PC-9 (cell line): ENCODE measurements around the gene SEC61B. TPM values are rescaled to one million over a fixed set of nuclear protein-coding genes. Genes with fewer than 3 reads are reported as not detected.
A peak's percentile ranks its signal among the peaks of the same experiment; 100 is the strongest.

Source experiments
- BruUV-seq: library from RNA; stranded (reverse); fragments of 400-500 nt; replicated peaks from 2 replicates; lab custom pipeline; 2021; lab: Mats Ljungman, UMichigan
- CTCF ChIA-PET: fragments of 300-600 bp; sonication (Branson Sonifier 250); formaldehyde crosslinking; loops from one replicate; lab custom pipeline; 2022; ENCODE audit warnings: antibody characterized with exemption; lab: Charles Lee
- POLR2A ChIA-PET: fragments of 300-600 bp; sonication (Branson Sonifier 250); formaldehyde crosslinking; loops from one replicate; lab custom pipeline; 2022; ENCODE audit warnings: antibody characterized with exemption; ENCODE audit not compliant: unreplicated experiment; lab: Charles Lee
- DNase-seq, 2 experiments: peaks; one replicate each; pipeline versions ENCODE4 v3.0.0 to v3.0.0-alpha.2; 2015 to 2022; ENCODE audit warnings: mixed read lengths in 1 of 2
- H2AFZ ChIP-seq: fragments of 200-600 bp; sonication (generic); 2 replicates; pipeline ENCODE4 v1.8.1; 2017; ENCODE audit warnings: antibody characterized with exemption
- H3F3A ChIP-seq: fragments of 200-600 bp; sonication (generic); 2 replicates; pipeline ENCODE4 v1.8.1; 2017; ENCODE audit warnings: antibody characterized with exemption, mild to moderate bottlenecking, low read depth; ENCODE audit not compliant: insufficient read depth
- H3K27ac ChIP-seq: fragments of 200-600 bp; sonication (generic); 2 replicates; pipeline ENCODE4 v1.6.1; 2016; ENCODE audit warnings: mixed run types
- H3K27me3 ChIP-seq: fragments of 200-600 bp; sonication (generic); 2 replicates; pipeline ENCODE4 v1.6.1; 2016; ENCODE audit warnings: low read depth, mixed run types; ENCODE audit not compliant: insufficient read depth
- H3K36me3 ChIP-seq: fragments of 200-600 bp; sonication (generic); 2 replicates; pipeline ENCODE4 v1.6.1; 2016; ENCODE audit warnings: low read depth, mixed run types
- H3K4me1 ChIP-seq: fragments of 200-600 bp; sonication (generic); replicated peaks from 2 replicates; pipeline ENCODE4 v1.6.1; 2016; ENCODE audit warnings: mixed run types; ENCODE audit not compliant: insufficient read depth
- H3K4me2 ChIP-seq: fragments of 200-600 bp; sonication (generic); 2 replicates; pipeline ENCODE4 v1.6.1; 2017; ENCODE audit warnings: mixed run types
- H3K4me3 ChIP-seq: fragments of 200-600 bp; sonication (generic); 2 replicates; pipeline ENCODE4 v1.6.1; 2016; ENCODE audit warnings: mixed run types
- H3K79me2 ChIP-seq: fragments of 200-600 bp; sonication (generic); 2 replicates; pipeline ENCODE4 v1.6.1; 2017; ENCODE audit warnings: low read depth, mixed run types
- H3K9me2 ChIP-seq: fragments of 200-600 bp; sonication (generic); 2 replicates; pipeline ENCODE4 v1.8.1; 2017; ENCODE audit warnings: mild to moderate bottlenecking; ENCODE audit not compliant: insufficient read depth
- H3K9me3 ChIP-seq: fragments of 200-600 bp; sonication (generic); 2 replicates; pipeline ENCODE4 v1.8.1; 2016; ENCODE audit warnings: low read depth; ENCODE audit not compliant: insufficient read depth
- H4K20me1 ChIP-seq: fragments of 200-600 bp; sonication (generic); 2 replicates; pipeline ENCODE4 v1.8.1; 2017; ENCODE audit not compliant: insufficient read depth
- EZH2 ChIP-seq: fragments of 200-600 bp; sonication (generic); IDR thresholded peaks from 2 replicates; pipeline ENCODE4 v1.8.0; 2017; ENCODE audit warnings: antibody characterized with exemption, low read depth
- intact Hi-C: fragments of 100-400 bp; cut with micrococcal nuclease; formaldehyde crosslinking; loops from one replicate; pipeline ENCODE4 v1.10.0; 2022; ENCODE audit not compliant: unreplicated experiment
- total RNA-seq: library from RNA; stranded (reverse); gene quantifications from 2 replicates; pipeline ENCODE4 v1.2.3, GENCODE V29; 2021
- TF ChIP-seq, protein P1 (sequence below): fragments of 200-600 bp; sonication (generic); conservative IDR thresholded peaks from 2 replicates; pipeline ENCODE4 v1.6.1; 2017; ENCODE audit warnings: mixed run types, antibody characterized with exemption, mild to moderate bottlenecking, moderate library complexity

SEC61B gene
- total RNA-seq, 1 experiment from 2014 or later, result 163 TPM

DNA sequence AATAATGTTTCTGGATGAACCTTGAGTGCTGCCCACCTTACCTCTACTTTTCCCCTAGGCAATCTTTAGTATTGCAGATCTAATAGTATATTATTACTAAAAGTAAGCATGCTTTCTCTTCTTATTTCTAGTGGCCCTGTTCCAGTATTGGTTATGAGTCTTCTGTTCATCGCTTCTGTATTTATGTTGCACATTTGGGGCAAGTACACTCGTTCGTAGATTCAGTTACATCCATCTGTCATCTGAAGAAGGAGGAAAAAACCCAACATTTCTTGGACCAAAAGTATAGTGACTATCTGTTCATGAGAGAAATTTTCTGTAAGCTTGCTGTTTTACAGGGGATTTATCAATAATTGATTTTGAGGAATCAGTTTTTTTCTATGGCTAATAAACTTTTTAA, 8.1 kb downstream of the SEC61B start:
- no peak for DNase-seq
- H3K79me2 ChIP-seq, result peaks cover 10% of the 10 kb centered on the region
- H3F3A ChIP-seq, result no peaks in the 10 kb centered on the region
- CTCF ChIA-PET, result no interaction called here
- TF ChIP-seq EZH2, result no peak
- TF ChIP-seq, protein P1, sequence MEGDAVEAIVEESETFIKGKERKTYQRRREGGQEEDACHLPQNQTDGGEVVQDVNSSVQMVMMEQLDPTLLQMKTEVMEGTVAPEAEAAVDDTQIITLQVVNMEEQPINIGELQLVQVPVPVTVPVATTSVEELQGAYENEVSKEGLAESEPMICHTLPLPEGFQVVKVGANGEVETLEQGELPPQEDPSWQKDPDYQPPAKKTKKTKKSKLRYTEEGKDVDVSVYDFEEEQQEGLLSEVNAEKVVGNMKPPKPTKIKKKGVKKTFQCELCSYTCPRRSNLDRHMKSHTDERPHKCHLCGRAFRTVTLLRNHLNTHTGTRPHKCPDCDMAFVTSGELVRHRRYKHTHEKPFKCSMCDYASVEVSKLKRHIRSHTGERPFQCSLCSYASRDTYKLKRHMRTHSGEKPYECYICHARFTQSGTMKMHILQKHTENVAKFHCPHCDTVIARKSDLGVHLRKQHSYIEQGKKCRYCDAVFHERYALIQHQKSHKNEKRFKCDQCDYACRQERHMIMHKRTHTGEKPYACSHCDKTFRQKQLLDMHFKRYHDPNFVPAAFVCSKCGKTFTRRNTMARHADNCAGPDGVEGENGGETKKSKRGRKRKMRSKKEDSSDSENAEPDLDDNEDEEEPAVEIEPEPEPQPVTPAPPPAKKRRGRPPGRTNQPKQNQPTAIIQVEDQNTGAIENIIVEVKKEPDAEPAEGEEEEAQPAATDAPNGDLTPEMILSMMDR, result no peak
- H3K9me3 ChIP-seq, result no peaks in the 10 kb centered on the region
- H3K4me1 ChIP-seq, result no peaks in the 10 kb centered on the region
- H3K27ac ChIP-seq, result no peak overlapping the region
- H3K9me2 ChIP-seq, result no peaks in the 10 kb centered on the region
- no TSS peak for BruUV-seq
- intact Hi-C loops, result no loop called here
- peaks cover 40% of the 10 kb centered on the region for H3K36me3 ChIP-seq
- H3K4me3 ChIP-seq, result no peak overlapping the region
- H3K27me3 ChIP-seq, result no peaks in the 10 kb centered on the region
- peaks cover 34% of the 10 kb centered on the region for H4K20me1 ChIP-seq
- POLR2A ChIA-PET, result no interaction called here
- no peak overlapping the region for H3K4me2 ChIP-seq
- H2AFZ ChIP-seq, result no peak overlapping the region

DNA sequence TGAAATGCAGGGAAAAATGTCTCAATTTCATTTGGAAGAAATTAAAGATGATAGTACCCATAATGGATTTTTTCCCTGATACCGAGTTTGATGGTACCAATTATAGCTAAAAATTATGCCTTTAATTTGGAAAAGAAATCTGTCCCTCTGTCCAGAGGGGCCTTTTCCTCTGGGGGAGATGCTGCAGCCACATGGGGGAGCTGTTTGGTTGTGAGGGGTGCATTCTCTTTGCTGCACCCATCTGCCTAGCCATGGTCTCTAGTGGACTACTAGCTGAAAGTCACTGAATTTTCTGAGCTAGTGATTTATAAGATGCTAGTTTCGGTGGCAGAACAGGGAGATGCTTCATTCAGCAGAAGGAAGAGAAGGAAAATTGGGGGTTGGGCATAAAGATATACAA, 9.6 kb downstream of the SEC61B start:
- peak in 1 of 2 experiments; percentile 23 for DNase-seq
- BruUV-seq, result no TSS peak
- ChIA-PET POLR2A (interaction anchor here (0.6 to 0.7 kb wide), 2 partner anchors 235 to 1194 kb away, joined by 3 to 5 read pairs; no protein-coding TSS in a partner anchor), CTCF (interaction anchor here (1.1 kb wide), 1 partner anchor 779 kb away, joined by 6 read pairs; no protein-coding TSS in a partner anchor)
- Histone ChIP-seq H3K4me3 (no peak overlapping the region), H3K4me2 (no peak overlapping the region), H3K27me3 (no peaks in the 10 kb centered on the region), H3K4me1 (no peaks in the 10 kb centered on the region), H3K9me2 (no peaks in the 10 kb centered on the region), H3K79me2 (no peaks in the 10 kb centered on the region), H3K36me3 (peaks cover 40% of the 10 kb centered on the region), H3K9me3 (no peaks in the 10 kb centered on the region), H3F3A (no peaks in the 10 kb centered on the region), H3K27ac (no peak overlapping the region), H4K20me1 (peaks cover 23% of the 10 kb centered on the region), H2AFZ (no peak overlapping the region)
- TF ChIP-seq, protein P1, result peak; percentile 56
- no peak for TF ChIP-seq EZH2
- intact Hi-C loops, result no loop called here

DNA sequence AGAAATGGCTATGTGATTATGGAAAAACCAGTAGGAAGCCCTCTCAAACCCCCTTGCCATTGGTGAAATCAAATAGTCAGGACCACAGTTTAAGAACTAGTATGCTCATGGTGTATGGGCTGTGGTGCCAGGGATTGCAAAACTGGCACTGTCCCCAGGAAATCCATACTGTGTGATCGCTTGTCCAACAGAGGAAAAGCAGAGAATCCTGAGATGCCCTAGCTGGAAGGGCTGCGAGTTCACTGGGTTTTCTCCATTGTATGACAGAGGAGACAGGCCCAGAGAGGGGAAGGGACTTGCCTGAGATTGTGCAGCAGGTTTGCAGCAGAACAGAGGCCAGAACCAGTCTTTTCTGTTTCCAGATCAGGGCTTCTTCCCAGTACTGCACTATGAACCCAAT, 12.5 kb downstream of the SEC61B start:
- Histone ChIP-seq H3K27me3 (no peaks in the 10 kb centered on the region), H2AFZ (no peak overlapping the region), H3K4me3 (no peak overlapping the region), H3K4me2 (no peak overlapping the region), H3K79me2 (no peaks in the 10 kb centered on the region), H3K36me3 (peaks cover 23% of the 10 kb centered on the region), H3K4me1 (no peaks in the 10 kb centered on the region), H3F3A (no peaks in the 10 kb centered on the region), H3K9me3 (no peaks in the 10 kb centered on the region), H3K9me2 (no peaks in the 10 kb centered on the region), H4K20me1 (peaks cover 14% of the 10 kb centered on the region; the same call in 1 of the 2 replicates), H3K27ac (no peak overlapping the region)
- POLR2A ChIA-PET, result no interaction called here
- intact Hi-C loops, result no loop called here
- no peak for TF ChIP-seq EZH2
- TF ChIP-seq, protein P1, result no peak
- no TSS peak for BruUV-seq
- no peak for DNase-seq
- CTCF ChIA-PET, result no interaction called here
